ENCODE results near the gene CABP1. TPM values are rescaled to one million over a fixed set of nuclear protein-coding genes. Genes with fewer than 3 reads are reported as not detected.

The CABP1 gene
- total and polyA plus RNA-seq, 9 of the 15 experiments (the other 6 are each of a cell fraction or from before 2014, with no cell fraction given): not detected

DNA sequence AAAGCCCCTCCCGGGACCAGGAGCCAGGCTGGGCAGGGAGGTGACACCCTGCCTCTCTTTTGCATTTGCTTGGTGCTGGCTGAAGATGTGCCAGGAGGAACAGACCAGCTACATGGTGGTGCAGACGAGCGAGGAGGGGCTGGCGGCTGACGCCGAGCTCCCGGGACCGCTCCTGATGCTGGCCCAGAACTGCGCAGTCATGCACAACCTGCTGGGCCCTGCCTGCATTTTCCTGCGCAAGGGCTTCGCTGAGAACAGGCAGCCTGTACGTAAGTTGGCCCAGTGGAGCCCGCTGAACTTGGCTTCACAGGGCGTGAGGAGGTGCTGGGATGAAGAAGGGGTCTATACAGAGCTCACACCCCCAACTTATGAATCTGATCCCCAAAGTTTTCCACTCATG lies 15.6 kb downstream of the CABP1 start (continued):
- TF ChIP-seq, protein P1, sequence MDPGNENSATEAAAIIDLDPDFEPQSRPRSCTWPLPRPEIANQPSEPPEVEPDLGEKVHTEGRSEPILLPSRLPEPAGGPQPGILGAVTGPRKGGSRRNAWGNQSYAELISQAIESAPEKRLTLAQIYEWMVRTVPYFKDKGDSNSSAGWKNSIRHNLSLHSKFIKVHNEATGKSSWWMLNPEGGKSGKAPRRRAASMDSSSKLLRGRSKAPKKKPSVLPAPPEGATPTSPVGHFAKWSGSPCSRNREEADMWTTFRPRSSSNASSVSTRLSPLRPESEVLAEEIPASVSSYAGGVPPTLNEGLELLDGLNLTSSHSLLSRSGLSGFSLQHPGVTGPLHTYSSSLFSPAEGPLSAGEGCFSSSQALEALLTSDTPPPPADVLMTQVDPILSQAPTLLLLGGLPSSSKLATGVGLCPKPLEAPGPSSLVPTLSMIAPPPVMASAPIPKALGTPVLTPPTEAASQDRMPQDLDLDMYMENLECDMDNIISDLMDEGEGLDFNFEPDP (CRISPR knock-in tag; IDR thresholded peaks at IDR 0.05): no peak
- TF ChIP-seq OTX1 (CRISPR knock-in tag; IDR thresholded peaks at IDR 0.05) (no peak), NFE2L1 (tag; IDR thresholded peaks at IDR 0.05; ENCODE audit: borderline replicate concordance, low read depth) (no peak), NUFIP1 (IDR thresholded peaks at IDR 0.05; ENCODE audit: partially characterized antibody) (no peak), TCFL5 (CRISPR knock-in tag; conservative IDR thresholded peaks at IDR 0.05) (no peak), ZNF561 (CRISPR knock-in tag; conservative IDR thresholded peaks at IDR 0.05) (no peak), MTA2 (IDR thresholded peaks at IDR 0.05; ENCODE audit: low read depth) (no peak), CXXC5 (CRISPR knock-in tag; IDR thresholded peaks at IDR 0.05) (no peak), TAF9B (IDR thresholded peaks at IDR 0.05; ENCODE audit: partially characterized antibody) (no peak), SLC30A9 (CRISPR knock-in tag; IDR thresholded peaks at IDR 0.05) (no peak), FUS (optimal IDR thresholded peaks at IDR 0.05; ENCODE audit: low read depth, low read length) (no peak)
- TF ChIP-seq, protein P2, sequence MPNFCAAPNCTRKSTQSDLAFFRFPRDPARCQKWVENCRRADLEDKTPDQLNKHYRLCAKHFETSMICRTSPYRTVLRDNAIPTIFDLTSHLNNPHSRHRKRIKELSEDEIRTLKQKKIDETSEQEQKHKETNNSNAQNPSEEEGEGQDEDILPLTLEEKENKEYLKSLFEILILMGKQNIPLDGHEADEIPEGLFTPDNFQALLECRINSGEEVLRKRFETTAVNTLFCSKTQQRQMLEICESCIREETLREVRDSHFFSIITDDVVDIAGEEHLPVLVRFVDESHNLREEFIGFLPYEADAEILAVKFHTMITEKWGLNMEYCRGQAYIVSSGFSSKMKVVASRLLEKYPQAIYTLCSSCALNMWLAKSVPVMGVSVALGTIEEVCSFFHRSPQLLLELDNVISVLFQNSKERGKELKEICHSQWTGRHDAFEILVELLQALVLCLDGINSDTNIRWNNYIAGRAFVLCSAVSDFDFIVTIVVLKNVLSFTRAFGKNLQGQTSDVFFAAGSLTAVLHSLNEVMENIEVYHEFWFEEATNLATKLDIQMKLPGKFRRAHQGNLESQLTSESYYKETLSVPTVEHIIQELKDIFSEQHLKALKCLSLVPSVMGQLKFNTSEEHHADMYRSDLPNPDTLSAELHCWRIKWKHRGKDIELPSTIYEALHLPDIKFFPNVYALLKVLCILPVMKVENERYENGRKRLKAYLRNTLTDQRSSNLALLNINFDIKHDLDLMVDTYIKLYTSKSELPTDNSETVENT (CRISPR knock-in tag; IDR thresholded peaks at IDR 0.05): no peak
- TF ChIP-seq, protein P3, sequence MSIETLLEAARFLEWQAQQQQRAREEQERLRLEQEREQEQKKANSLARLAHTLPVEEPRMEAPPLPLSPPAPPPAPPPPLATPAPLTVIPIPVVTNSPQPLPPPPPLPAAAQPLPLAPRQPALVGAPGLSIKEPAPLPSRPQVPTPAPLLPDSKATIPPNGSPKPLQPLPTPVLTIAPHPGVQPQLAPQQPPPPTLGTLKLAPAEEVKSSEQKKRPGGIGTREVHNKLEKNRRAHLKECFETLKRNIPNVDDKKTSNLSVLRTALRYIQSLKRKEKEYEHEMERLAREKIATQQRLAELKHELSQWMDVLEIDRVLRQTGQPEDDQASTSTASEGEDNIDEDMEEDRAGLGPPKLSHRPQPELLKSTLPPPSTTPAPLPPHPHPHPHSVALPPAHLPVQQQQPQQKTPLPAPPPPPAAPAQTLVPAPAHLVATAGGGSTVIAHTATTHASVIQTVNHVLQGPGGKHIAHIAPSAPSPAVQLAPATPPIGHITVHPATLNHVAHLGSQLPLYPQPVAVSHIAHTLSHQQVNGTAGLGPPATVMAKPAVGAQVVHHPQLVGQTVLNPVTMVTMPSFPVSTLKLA (conservative IDR thresholded peaks at IDR 0.05): no peak
- TF ChIP-seq, protein P4, sequence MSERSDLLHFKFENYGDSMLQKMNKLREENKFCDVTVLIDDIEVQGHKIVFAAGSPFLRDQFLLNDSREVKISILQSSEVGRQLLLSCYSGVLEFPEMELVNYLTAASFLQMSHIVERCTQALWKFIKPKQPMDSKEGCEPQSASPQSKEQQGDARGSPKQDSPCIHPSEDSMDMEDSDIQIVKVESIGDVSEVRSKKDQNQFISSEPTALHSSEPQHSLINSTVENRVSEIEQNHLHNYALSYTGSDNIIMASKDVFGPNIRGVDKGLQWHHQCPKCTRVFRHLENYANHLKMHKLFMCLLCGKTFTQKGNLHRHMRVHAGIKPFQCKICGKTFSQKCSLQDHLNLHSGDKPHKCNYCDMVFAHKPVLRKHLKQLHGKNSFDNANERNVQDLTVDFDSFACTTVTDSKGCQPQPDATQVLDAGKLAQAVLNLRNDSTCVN (CRISPR knock-in tag; IDR thresholded peaks at IDR 0.05): no peak
